Activated CD4-positive, alpha-beta memory T cell treated with anti-CD3 and anti-CD28 coated beads for 36 hours (primary cell): ENCODE results near the gene CPSF7. TPM values are rescaled to one million over a fixed set of nuclear protein-coding genes. Genes with fewer than 3 reads are reported as not detected.
"Not testable (repeated sequence)": the region's sequence is repeated elsewhere in the genome, so short reads cannot be mapped to it uniquely, and the experiment has no call there.

Experiments used
- CTCF ChIA-PET: fragments of 350-600 bp; sonication (Branson Sonifier 250); formaldehyde crosslinking; loops from one replicate; lab custom pipeline; 2021; ENCODE audit warnings: antibody characterized with exemption, inconsistent platforms; lab: Charles Lee
- POLR2A ChIA-PET: fragments of 350-600 bp; sonication (Branson Sonifier 250); formaldehyde crosslinking; loops from one replicate; lab custom pipeline; 2021; ENCODE audit warnings: antibody characterized with exemption; lab: Charles Lee
- DNase-seq: peaks from one replicate; pipeline ENCODE4 v3.0.0-alpha.2; 2020
- H3K27ac Mint-ChIP-seq: one replicate; pipeline ENCODE4 v1.8.0; 2021; ENCODE audit warnings: mixed read lengths
- H3K27me3 Mint-ChIP-seq: one replicate; pipeline ENCODE4 v1.8.0; 2021; ENCODE audit warnings: mixed read lengths
- H3K36me3 Mint-ChIP-seq: one replicate; pipeline ENCODE4 v1.8.0; 2021; ENCODE audit warnings: mixed read lengths
- H3K4me1 Mint-ChIP-seq: one replicate; pipeline ENCODE4 v1.8.0; 2021; ENCODE audit warnings: low read depth, mixed read lengths
- H3K4me3 Mint-ChIP-seq: one replicate; pipeline ENCODE4 v1.8.0; 2021; ENCODE audit warnings: mild to moderate bottlenecking, mixed read lengths
- H3K9me3 Mint-ChIP-seq: one replicate; pipeline ENCODE4 v1.8.0; 2021; ENCODE audit warnings: mixed read lengths
- intact Hi-C: fragments of 100-400 bp; cut with micrococcal nuclease; formaldehyde crosslinking; loops from one replicate; pipeline ENCODE4 v1.15.1; 2023
- total RNA-seq, 2 experiments: library from RNA; stranded (reverse); gene quantifications; one replicate each; pipeline ENCODE4 v1.2.3, GENCODE V29; 2021

Gene CPSF7
- total RNA-seq, 2 experiments from 2014 or later = 90.9 to 100 TPM

GRCh38 chr11:61384271-61385242 is 45.2 kb downstream of the CPSF7 start:
- Mint-ChIP-seq H3K27me3 (no peaks in the 10 kb centered on the region), H3K9me3 (no peaks in the 10 kb centered on the region), H3K36me3 (no peaks in the 10 kb centered on the region), H3K4me3 (no peak overlapping the region), H3K27ac (no peak overlapping the region), H3K4me1 (peaks cover 4% of the 10 kb centered on the region)
- intact Hi-C loops = loop anchor here (1.0 kb wide), 1 partner anchor 48 kb away; no protein-coding TSS in a partner anchor
- ChIA-PET CTCF (interaction anchor here (0.6 to 9.6 kb wide), 36 partner anchors 8 to 553 kb away, joined by 3 to 310 read pairs (median 6); partner anchors contain the start of genes CYB561A3, DDB1, SDHAF2 and TKFC), POLR2A (interaction anchor here (1.2 to 3.0 kb wide), 2 partner anchors 49 to 51 kb away, joined by 4 to 15 read pairs; partner anchors contain the start of genes DDB1 and TKFC)
- no peak for DNase-seq

DNA sequence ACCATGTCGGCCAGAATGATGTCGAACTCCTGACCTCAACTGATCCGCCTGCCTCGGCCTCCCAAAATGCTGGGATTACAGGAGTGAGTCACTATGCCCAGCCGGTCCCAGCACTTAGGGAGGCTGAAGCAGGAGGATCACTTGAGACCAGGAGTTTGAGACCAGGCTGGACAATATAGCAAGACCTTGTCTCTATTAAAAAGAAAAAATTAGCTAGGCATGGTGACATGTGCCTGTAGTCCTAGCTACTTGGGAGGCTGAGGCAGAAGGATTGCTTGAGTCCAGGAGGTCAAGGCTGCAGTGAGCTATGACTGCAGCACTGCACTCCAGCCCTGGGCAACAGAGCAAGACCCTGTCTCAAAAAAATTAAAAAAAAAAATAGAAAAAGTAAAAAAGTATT is 45.9 kb downstream of the CPSF7 start:
- POLR2A ChIA-PET, DNase-seq, H3K27ac Mint-ChIP-seq, intact Hi-C loops, H3K27me3 Mint-ChIP-seq, H3K9me3 Mint-ChIP-seq, H3K4me3 Mint-ChIP-seq, H3K36me3 Mint-ChIP-seq, H3K4me1 Mint-ChIP-seq: not testable (repeated sequence)
- CTCF ChIA-PET = interaction anchor here (1.0 to 9.6 kb wide), 8 partner anchors 9 to 130 kb away, joined by 3 to 310 read pairs (median 14); partner anchors contain the start of genes CYB561A3, DDB1, TKFC and TMEM138

GRCh38 chr11:61380884-61381283 is 48.9 kb downstream of the CPSF7 start:
- no peak overlapping the region for H3K27ac Mint-ChIP-seq
- POLR2A ChIA-PET = interaction anchor here (0.9 kb wide), 1 partner anchor 12 kb away, joined by 3 read pairs; the partner anchor contains the start of gene TMEM216
- H3K36me3 Mint-ChIP-seq = peaks cover 6% of the 10 kb centered on the region
- no peaks in the 10 kb centered on the region for H3K27me3 Mint-ChIP-seq
- CTCF ChIA-PET = interaction anchor here (9.6 kb wide), 1 partner anchor 44 kb away, joined by 310 read pairs; the partner anchor contains the start of genes DDB1 and TKFC
- H3K9me3 Mint-ChIP-seq = no peaks in the 10 kb centered on the region
- H3K4me3 Mint-ChIP-seq = no peak overlapping the region
- H3K4me1 Mint-ChIP-seq = peaks cover 4% of the 10 kb centered on the region
- no peak for DNase-seq
- intact Hi-C loops = no loop called here

DNA sequence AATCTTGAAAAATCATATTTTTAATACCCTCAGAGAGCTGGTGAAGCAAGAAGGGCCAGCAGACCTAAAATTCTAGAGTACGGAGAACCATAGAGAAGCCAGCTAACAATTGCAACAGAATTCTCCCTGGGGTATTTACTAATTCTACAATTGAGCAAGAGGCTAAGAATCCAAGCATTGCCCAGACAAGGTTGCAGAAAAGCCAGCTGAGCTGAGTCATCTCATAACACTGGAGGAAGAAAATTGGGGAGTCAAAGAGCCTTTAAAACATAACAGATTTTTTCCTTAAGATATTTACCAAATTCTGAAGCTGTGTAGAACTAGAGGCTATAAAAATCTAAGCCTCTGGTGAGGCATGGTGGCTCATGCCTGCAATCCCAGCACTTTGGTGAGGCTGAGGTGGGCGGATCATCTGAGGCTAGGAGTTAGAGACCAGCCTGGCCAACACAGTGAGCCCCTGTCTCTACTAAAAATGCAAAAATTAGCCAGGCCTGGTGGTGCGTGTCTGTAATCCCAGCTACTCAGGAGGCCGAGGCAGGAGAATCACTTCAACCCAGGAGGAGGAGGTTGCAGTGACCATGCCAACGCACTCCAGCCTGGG is 51.0 kb downstream of the CPSF7 start:
- peaks cover 3% of the 10 kb centered on the region for H3K9me3 Mint-ChIP-seq
- POLR2A ChIA-PET = no interaction called here
- peaks cover 12% of the 10 kb centered on the region for H3K36me3 Mint-ChIP-seq
- H3K27me3 Mint-ChIP-seq = no peaks in the 10 kb centered on the region
- intact Hi-C loops = no loop called here
- DNase-seq = no peak
- no peak overlapping the region for H3K4me3 Mint-ChIP-seq
- H3K27ac Mint-ChIP-seq = no peak overlapping the region
- CTCF ChIA-PET = interaction anchor here (0.9 to 9.6 kb wide), 2 partner anchors 42 to 55 kb away, joined by 3 to 310 read pairs; partner anchors contain the start of genes DDB1 and TKFC
- no peaks in the 10 kb centered on the region for H3K4me1 Mint-ChIP-seq

GRCh38 chr11:61377461-61378160 is 52.2 kb downstream of the CPSF7 start:
- DNase-seq = no peak
- intact Hi-C loops = no loop called here
- ChIA-PET POLR2A (no interaction called here), CTCF (interaction anchor here (9.6 kb wide), 1 partner anchor 41 kb away, joined by 310 read pairs; the partner anchor contains the start of genes DDB1 and TKFC)
- H3K27me3 Mint-ChIP-seq = no peaks in the 10 kb centered on the region
- peaks cover 3% of the 10 kb centered on the region for H3K9me3 Mint-ChIP-seq
- no peaks in the 10 kb centered on the region for H3K4me1 Mint-ChIP-seq
- no peak overlapping the region for H3K4me3 Mint-ChIP-seq
- peaks cover 14% of the 10 kb centered on the region for H3K36me3 Mint-ChIP-seq
- H3K27ac Mint-ChIP-seq = no peak overlapping the region

DNA sequence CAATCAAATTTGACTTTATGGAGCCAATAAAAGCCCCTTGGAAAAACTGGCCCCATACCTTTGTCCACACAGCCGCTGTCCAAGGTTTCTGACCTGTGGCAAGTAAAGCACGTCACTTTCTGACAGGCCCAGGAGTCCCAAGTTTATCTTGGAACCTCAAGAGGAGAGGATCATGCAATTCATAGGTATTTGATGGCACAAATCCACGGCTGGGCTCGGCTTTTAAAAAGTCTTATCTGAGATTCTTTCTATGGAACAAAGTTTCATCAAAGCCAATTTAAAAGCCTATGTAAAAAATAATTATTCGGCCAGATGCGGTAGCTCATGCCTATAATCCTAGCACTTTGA is 54.0 kb downstream of the CPSF7 start:
- POLR2A ChIA-PET = no interaction called here
- no peak overlapping the region for H3K27ac Mint-ChIP-seq
- no peak for DNase-seq
- no peaks in the 10 kb centered on the region for H3K4me1 Mint-ChIP-seq
- H3K9me3 Mint-ChIP-seq = peaks cover 3% of the 10 kb centered on the region
- CTCF ChIA-PET = interaction anchor here (1.2 to 2.3 kb wide), 2 partner anchors 9 to 11 kb away, joined by 6 to 15 read pairs; no protein-coding TSS in a partner anchor
- H3K36me3 Mint-ChIP-seq = peaks cover 19% of the 10 kb centered on the region
- no peak overlapping the region for H3K4me3 Mint-ChIP-seq
- H3K27me3 Mint-ChIP-seq = no peaks in the 10 kb centered on the region
- intact Hi-C loops = no loop called here

DNA sequence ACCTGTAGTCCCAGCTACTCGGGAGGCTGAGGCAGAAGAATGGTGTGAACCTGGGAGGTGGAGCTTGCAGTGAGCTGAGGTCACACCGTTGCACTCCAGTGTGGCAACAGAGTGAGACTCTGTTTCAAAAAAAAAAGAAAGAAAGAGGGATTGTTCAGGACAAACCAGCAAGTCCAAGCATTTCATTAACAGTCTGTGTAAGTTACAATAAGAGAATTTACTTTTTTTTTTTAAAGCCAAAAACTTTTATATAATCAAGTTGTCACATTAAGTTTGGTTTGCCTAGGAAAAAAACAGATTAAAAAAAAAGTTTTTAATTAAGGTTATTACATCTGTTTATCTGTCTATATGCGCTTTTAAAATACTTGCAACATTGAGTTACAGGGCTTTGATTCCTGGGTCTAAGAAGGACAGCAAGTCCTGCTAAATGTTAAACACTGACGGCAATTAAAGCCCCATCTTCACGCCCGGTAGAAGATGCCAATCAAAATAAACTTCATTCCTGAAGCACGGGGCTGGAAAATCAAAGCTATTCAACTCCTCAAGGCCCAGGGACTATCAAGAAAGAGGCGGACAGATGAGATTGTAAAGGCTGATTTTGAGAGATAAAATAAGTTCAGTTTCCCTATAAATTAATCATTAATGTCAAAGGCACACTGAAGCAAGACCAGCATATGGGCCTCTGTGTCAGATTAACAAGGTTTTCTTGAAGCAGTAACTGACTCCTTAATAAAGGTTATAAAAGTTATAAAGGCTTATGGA is 56.9 kb downstream of the CPSF7 start:
- H3K4me3 Mint-ChIP-seq = no peak overlapping the region
- CTCF ChIA-PET = interaction anchor here (4.9 kb wide), 1 partner anchor 37 kb away, joined by 28 read pairs; no protein-coding TSS in a partner anchor
- intact Hi-C loops = no loop called here
- H3K4me1 Mint-ChIP-seq = peaks cover 8% of the 10 kb centered on the region
- peaks cover 3% of the 10 kb centered on the region for H3K9me3 Mint-ChIP-seq
- no peak overlapping the region for H3K27ac Mint-ChIP-seq
- DNase-seq = no peak
- H3K36me3 Mint-ChIP-seq = peaks cover 39% of the 10 kb centered on the region
- H3K27me3 Mint-ChIP-seq = no peaks in the 10 kb centered on the region
- POLR2A ChIA-PET = no interaction called here

DNA sequence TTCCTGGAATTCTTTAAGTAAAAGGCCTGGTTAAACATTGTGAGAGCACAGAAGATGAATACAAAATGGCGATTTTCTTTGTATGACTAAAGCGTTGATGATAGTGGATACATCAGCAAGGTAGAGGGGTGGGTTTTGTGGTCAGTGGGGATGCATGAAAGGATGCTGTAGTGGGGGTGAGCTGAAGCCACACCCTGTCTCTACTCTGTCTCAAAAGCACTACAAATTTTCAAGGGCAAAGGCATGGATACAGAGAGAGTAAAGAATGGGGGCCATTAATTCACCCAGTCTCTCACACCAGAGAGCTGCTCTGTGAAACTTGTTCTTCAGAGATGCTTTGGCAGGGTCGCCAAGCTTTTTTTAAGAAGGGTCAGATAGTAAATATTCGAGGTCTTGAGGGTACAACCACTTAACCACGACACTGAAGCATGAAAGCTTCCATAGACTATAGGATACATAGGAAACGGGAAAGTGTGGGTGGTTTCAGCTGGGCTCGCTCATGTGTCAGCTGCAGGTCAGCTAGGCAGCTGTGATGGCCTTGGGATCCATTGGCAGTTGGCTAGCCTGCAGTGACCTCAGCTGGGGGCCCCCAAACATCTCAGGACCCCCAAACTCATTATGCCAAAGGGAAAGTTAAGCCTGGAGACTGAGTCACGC is 59.3 kb downstream of the CPSF7 start:
- no peak for DNase-seq
- peaks cover 3% of the 10 kb centered on the region for H3K9me3 Mint-ChIP-seq
- H3K4me1 Mint-ChIP-seq = peaks cover 8% of the 10 kb centered on the region
- peak overlapping the region; percentile 60 for H3K27ac Mint-ChIP-seq
- H3K27me3 Mint-ChIP-seq = no peaks in the 10 kb centered on the region
- H3K36me3 Mint-ChIP-seq = peaks cover 41% of the 10 kb centered on the region
- ChIA-PET POLR2A (no interaction called here), CTCF (interaction anchor here (3.4 to 4.9 kb wide), 2 partner anchors 16 to 34 kb away, joined by 22 to 28 read pairs; no protein-coding TSS in a partner anchor)
- no peak overlapping the region for H3K4me3 Mint-ChIP-seq
- intact Hi-C loops = no loop called here

- Mint-ChIP-seq H3K36me3 (peaks cover 38% of the 10 kb centered on the region), H3K4me1 (peaks cover 8% of the 10 kb centered on the region), H3K27me3 (no peaks in the 10 kb centered on the region), H3K27ac (peak overlapping the region; percentile 60), H3K4me3 (no peak overlapping the region), H3K9me3 (no peaks in the 10 kb centered on the region)
- CTCF ChIA-PET = interaction anchor here (3.4 to 4.9 kb wide), 2 partner anchors 16 to 33 kb away, joined by 22 to 28 read pairs; no protein-coding TSS in a partner anchor
- DNase-seq = no peak
- intact Hi-C loops = no loop called here
- POLR2A ChIA-PET = no interaction called here
Observed at GRCh38 chr11:61369372-61370348, 60.1 kb downstream of the CPSF7 start.

GRCh38 chr11:61368646-61369045 is 61.1 kb downstream of the CPSF7 start:
- H3K36me3 Mint-ChIP-seq = peaks cover 38% of the 10 kb centered on the region
- intact Hi-C loops = no loop called here
- POLR2A ChIA-PET = no interaction called here

More at GRCh38 chr11:61368646-61369045, 61.1 kb downstream of the CPSF7 start:
- H3K9me3 Mint-ChIP-seq = no peaks in the 10 kb centered on the region
- H3K4me1 Mint-ChIP-seq = peaks cover 11% of the 10 kb centered on the region
- no peak overlapping the region for H3K4me3 Mint-ChIP-seq
- no peak overlapping the region for H3K27ac Mint-ChIP-seq
- CTCF ChIA-PET = interaction anchor here (3.4 to 4.9 kb wide), 2 partner anchors 17 to 32 kb away, joined by 22 to 28 read pairs; no protein-coding TSS in a partner anchor
- DNase-seq = no peak
- H3K27me3 Mint-ChIP-seq = no peaks in the 10 kb centered on the region
